22Rv1 (cell line): ENCODE data around the gene FOXO6.
A peak's percentile ranks its signal among the peaks of the same experiment; 100 is the strongest.

Source experiments
- H3K27ac ChIP-seq: fragments of 450-650 bp; 2 replicates; pipeline ENCODE4 v1.5.1; 2017
- CTCF ChIP-seq: fragments of 450-650 bp; IDR thresholded peaks from 2 replicates; pipeline ENCODE4 v1.5.1; 2017; ENCODE audit warnings: mild to moderate bottlenecking
- ZFX ChIP-seq: fragments of 450-650 bp; IDR thresholded peaks from 2 replicates; pipeline ENCODE4 v1.6.1; 2017; ENCODE audit warnings: antibody characterized with exemption, borderline replicate concordance

The FOXO6 gene

GRCh38 chr1:41378222-41378621, 17.0 kb downstream of the FOXO6 start:
- no peak for TF ChIP-seq CTCF
- TF ChIP-seq ZFX: no peak
- H3K27ac ChIP-seq: no peak overlapping the region

GRCh38 chr1:41378999-41379737, 17.9 kb downstream of the FOXO6 start:
- no peak overlapping the region for H3K27ac ChIP-seq
- no peak for TF ChIP-seq CTCF
- no peak for TF ChIP-seq ZFX

- no peak for TF ChIP-seq CTCF
- no peak for TF ChIP-seq ZFX
- no peak overlapping the region for H3K27ac ChIP-seq
Measured at GRCh38 chr1:41379738-41380130, 18.5 kb downstream of the FOXO6 start.

GRCh38 chr1:41380195-41380594, 19.0 kb downstream of the FOXO6 start:
- H3K27ac ChIP-seq: no peak overlapping the region
- TF ChIP-seq CTCF (no peak), ZFX (no peak)

- TF ChIP-seq ZFX (no peak), CTCF (no peak)
- no peak overlapping the region for H3K27ac ChIP-seq
Measured at GRCh38 chr1:41380979-41381691, 19.9 kb downstream of the FOXO6 start.

GRCh38 chr1:41381692-41382479, 20.7 kb downstream of the FOXO6 start:
- H3K27ac ChIP-seq: peak overlapping the region; percentile 40; the same call in 1 of the 2 replicates
- TF ChIP-seq CTCF (no peak), ZFX (no peak)
